ENCODE data around the gene SPAG6. TPM values are rescaled to one million over a fixed set of nuclear protein-coding genes. Genes with fewer than 3 reads are reported as not detected.

SPAG6 gene
- total RNA-seq, 1 experiment from 2014 or later: 0.79 TPM

- no peaks in the 10 kb centered on the region for H3K9me3 Mint-ChIP-seq (ENCODE audit: unreplicated experiment)
- peaks cover 7% of the 10 kb centered on the region for H3K4me1 Mint-ChIP-seq (ENCODE audit: low read depth, unreplicated experiment)
- TF ChIP-seq CTCF (IDR thresholded peaks at IDR 0.05; ENCODE audit: insufficient read depth in 1 of 2, low read depth in 1 of 2, low read length in 1 of 2, severe bottlenecking in 1 of 2, unreplicated experiment in 1 of 2): no peak
- DNase-seq: no peak
- no TSS peak for BruUV-seq (replicated peaks)
- Histone ChIP-seq H3K9me3 (no peaks in the 10 kb centered on the region), H3K27me3 (replicated peaks; ENCODE audit: control insufficient read depth, insufficient read depth, low read length) (no peaks in the 10 kb centered on the region), H3K36me3 (ENCODE audit: control insufficient read depth, insufficient read depth, low read length) (no peaks in the 10 kb centered on the region), H3K4me3 (ENCODE audit: low read depth, low read length) (no peak overlapping the region), H3K4me1 (no peaks in the 10 kb centered on the region)
- ChIA-PET CTCF (no interaction called here), POLR2A (no interaction called here)
- no peaks in the 10 kb centered on the region for H3K27me3 Mint-ChIP-seq (ENCODE audit: insufficient read depth, unreplicated experiment)
- no peaks in the 10 kb centered on the region for H3K36me3 Mint-ChIP-seq (ENCODE audit: insufficient read depth, unreplicated experiment)
- intact Hi-C loops (cut with micrococcal nuclease; ENCODE audit: unreplicated experiment): loop anchor here (2.0 kb wide), 1 partner anchor 23 kb away; no protein-coding TSS in a partner anchor
- H3K4me3 Mint-ChIP-seq (ENCODE audit: unreplicated experiment): no peak overlapping the region
- no peak overlapping the region for H3K27ac Mint-ChIP-seq (ENCODE audit: unreplicated experiment)
These were observed 22.2 kb downstream of the SPAG6 start for GRCh38 chr10:22367471-22367870.

DNA sequence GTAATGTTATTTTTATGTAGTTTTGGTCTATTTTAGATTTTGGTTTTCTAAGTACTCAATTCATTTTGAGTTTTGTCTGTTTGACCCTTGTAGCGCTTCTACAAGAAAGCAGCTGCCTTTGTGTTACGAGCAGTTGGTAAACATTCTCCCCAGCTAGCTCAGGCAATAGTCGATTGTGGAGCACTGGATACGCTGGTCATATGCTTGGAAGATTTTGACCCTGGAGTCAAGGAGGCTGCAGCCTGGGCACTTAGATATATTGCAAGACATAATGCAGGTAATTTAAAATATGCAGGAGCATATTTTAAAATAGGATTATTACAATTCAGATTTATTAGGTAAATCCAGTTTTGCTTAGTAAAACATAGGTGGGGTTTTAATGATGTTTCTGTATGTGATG is 23.1 kb downstream of the SPAG6 start:
- no peaks in the 10 kb centered on the region for H3K36me3 Mint-ChIP-seq (ENCODE audit: insufficient read depth, unreplicated experiment)
- no peak for TF ChIP-seq CTCF (IDR thresholded peaks at IDR 0.05; ENCODE audit: insufficient read depth in 1 of 2, low read depth in 1 of 2, low read length in 1 of 2, severe bottlenecking in 1 of 2, unreplicated experiment in 1 of 2)
- no peaks in the 10 kb centered on the region for H3K27me3 ChIP-seq (replicated peaks; ENCODE audit: control insufficient read depth, insufficient read depth, low read length)
- no peaks in the 10 kb centered on the region for H3K9me3 Mint-ChIP-seq (ENCODE audit: unreplicated experiment)
- BruUV-seq (replicated peaks): no TSS peak
- H3K4me1 Mint-ChIP-seq (ENCODE audit: low read depth, unreplicated experiment): peaks cover 7% of the 10 kb centered on the region
- no peak for DNase-seq
- H3K27ac Mint-ChIP-seq (ENCODE audit: unreplicated experiment): no peak overlapping the region
- no peaks in the 10 kb centered on the region for H3K27me3 Mint-ChIP-seq (ENCODE audit: insufficient read depth, unreplicated experiment)
- H3K9me3 ChIP-seq: no peaks in the 10 kb centered on the region
- intact Hi-C loops (cut with micrococcal nuclease; ENCODE audit: unreplicated experiment): no loop called here
- no peaks in the 10 kb centered on the region for H3K36me3 ChIP-seq (ENCODE audit: control insufficient read depth, insufficient read depth, low read length)
- CTCF ChIA-PET: no interaction called here
- no peak overlapping the region for H3K4me3 Mint-ChIP-seq (ENCODE audit: unreplicated experiment)
- POLR2A ChIA-PET: no interaction called here
- H3K4me1 ChIP-seq: no peaks in the 10 kb centered on the region
- H3K4me3 ChIP-seq (ENCODE audit: low read depth, low read length): no peak overlapping the region

DNA sequence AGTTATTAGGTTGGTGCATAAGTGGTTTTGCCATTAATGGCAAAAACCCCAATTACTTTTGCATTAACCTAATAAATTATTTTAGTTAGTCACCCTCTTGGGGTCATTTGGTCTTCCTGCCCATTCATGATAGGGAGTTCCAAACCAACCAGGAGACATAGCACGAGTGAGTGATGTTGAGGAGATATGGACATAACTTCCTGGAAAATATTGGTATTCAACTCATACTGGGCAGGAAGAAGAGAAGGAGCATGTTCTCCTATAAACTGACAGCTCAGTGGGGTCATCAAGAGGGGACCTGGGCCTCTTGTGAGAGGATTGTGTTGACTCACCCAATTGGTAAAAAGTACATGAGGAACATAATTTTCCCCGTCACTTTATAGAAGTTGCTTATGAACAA is 23.7 kb downstream of the SPAG6 start:
- no TSS peak for BruUV-seq (replicated peaks)
- no peaks in the 10 kb centered on the region for H3K36me3 ChIP-seq (ENCODE audit: control insufficient read depth, insufficient read depth, low read length)

More for the DNA sequence above, 23.7 kb downstream of the SPAG6 start:
- H3K4me1 Mint-ChIP-seq (ENCODE audit: low read depth, unreplicated experiment): peaks cover 7% of the 10 kb centered on the region
- no peak overlapping the region for H3K27ac Mint-ChIP-seq (ENCODE audit: unreplicated experiment)
- H3K4me3 ChIP-seq (ENCODE audit: low read depth, low read length): no peak overlapping the region
- POLR2A ChIA-PET: no interaction called here
- intact Hi-C loops (cut with micrococcal nuclease; ENCODE audit: unreplicated experiment): no loop called here
- H3K27me3 ChIP-seq (replicated peaks; ENCODE audit: control insufficient read depth, insufficient read depth, low read length): no peaks in the 10 kb centered on the region
- H3K9me3 Mint-ChIP-seq (ENCODE audit: unreplicated experiment): no peaks in the 10 kb centered on the region
- CTCF ChIA-PET: no interaction called here
- no peaks in the 10 kb centered on the region for H3K4me1 ChIP-seq
- no peak for TF ChIP-seq CTCF (IDR thresholded peaks at IDR 0.05; ENCODE audit: insufficient read depth in 1 of 2, low read depth in 1 of 2, low read length in 1 of 2, severe bottlenecking in 1 of 2, unreplicated experiment in 1 of 2)
- no peaks in the 10 kb centered on the region for H3K36me3 Mint-ChIP-seq (ENCODE audit: insufficient read depth, unreplicated experiment)
- H3K27me3 Mint-ChIP-seq (ENCODE audit: insufficient read depth, unreplicated experiment): no peaks in the 10 kb centered on the region
- DNase-seq: no peak
- H3K9me3 ChIP-seq: no peaks in the 10 kb centered on the region
- H3K4me3 Mint-ChIP-seq (ENCODE audit: unreplicated experiment): no peak overlapping the region

Measured in Caco-2 (cell line).